ENCODE data around the gene ATF6.
"Not testable (repeated sequence)": the region's sequence is repeated elsewhere in the genome, so short reads cannot be mapped to it uniquely, and the experiment has no call there.

Gene ATF6

GRCh38 chr1:161827786-161828185, 61.7 kb downstream of the ATF6 start:
- DNase-seq (ENCODE audit: extremely low read depth in 1 of 2, low read depth in 1 of 2), result no peak

DNA sequence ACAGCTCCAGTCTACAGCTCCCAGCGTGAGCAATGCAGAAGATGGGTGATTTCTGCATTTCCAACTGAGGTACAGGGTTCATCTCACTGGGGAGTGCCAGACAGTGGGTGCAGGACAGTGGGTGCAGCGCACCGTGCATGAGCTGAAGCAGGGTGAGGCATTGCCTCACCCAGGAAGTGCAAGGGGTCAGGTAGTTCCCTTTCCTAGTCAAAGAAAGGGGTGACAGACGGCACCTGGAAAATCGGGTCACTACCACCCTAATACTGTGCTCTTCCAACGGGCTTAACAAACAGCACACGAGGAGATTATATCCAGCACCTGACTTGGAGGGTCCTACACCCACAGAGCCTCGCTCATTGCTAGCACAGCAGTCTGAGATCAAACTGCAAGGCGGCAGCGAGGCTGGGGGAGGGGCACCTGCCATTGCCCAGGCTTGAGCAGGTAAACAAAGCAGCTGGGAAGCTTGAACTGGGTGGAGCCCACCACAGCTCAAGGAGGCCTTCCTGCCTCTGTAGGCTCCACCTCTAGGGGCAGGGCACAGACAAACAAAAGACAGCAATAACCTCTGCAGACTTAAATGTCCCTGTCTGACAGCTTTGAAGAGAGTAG, 66.3 kb downstream of the ATF6 start:
- not testable (repeated sequence) for DNase-seq (ENCODE audit: extremely low read depth in 1 of 2, low read depth in 1 of 2)

DNA sequence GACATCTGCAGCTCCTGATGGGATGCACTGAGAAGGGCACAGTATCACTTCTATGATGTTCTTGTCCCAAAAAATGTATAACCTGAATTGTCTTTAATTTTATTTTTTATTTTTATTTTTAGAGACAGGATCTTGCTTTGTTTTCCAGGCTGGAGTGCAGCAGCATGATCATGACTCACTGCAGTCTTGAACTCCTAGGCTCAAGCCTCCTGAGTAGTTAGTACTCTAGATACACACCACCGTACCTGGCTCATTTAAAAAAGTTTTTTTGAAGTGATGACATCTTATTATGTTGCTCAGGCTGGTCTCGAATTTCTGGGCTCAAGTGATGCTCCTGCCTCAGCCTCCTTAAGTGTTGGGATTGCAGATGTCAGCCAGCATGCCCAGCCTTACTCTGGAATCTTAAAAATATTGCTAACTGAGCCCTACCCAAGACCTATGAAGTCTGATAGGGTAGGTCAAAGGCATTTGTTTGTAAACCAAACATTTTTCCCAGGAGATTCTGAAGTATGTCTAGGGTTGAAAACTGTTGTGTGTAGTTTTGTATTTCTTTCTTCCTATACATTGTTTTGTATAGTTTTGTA, 68.9 kb downstream of the ATF6 start:
- no peak for DNase-seq (ENCODE audit: extremely low read depth in 1 of 2, low read depth in 1 of 2)

GRCh38 chr1:161836018-161836417, 69.9 kb downstream of the ATF6 start:
- no peak for DNase-seq (ENCODE audit: extremely low read depth in 1 of 2, low read depth in 1 of 2)

- DNase-seq (ENCODE audit: extremely low read depth in 1 of 2, low read depth in 1 of 2), result no peak
Observed at GRCh38 chr1:161838362-161838761, 72.2 kb downstream of the ATF6 start.

DNA sequence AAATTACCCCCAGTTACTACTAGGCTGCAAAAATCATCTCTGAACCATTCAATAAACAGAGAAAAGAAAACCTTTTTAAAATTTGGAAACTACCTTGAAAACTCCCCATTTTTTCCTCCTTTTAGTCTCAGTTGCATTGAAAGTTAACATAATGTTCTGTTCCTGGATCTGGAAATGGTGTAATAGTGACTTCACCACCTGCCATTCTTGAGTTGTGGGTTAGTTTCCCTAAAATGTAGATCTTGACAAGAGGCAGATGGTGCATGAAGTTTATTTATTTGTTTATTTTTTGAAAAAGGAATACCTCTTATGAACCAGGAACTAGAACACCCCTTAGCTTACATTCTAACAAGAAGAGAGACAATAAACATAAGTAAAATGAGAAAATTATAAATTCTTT, 72.8 kb downstream of the ATF6 start:
- DNase-seq (ENCODE audit: extremely low read depth in 1 of 2, low read depth in 1 of 2), result no peak

DNA sequence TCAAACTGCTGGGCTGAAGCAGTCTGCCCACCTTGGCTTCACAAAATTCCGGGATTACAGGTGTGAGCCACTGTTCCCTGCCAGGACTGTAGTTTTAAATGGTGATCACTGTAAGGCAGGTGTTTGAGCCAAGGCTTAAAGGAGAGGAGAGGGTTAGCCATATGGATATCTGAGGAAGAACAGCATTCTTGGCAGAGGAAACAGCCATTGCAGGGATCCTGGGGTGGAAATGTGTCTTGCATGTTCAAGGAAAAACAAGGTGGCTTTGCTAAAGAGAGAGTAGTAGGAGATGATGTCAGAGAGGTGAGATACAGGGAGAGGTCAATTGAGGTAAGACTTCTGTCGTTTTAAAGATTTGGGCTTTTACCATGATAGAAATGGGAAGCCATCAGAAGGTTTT, 73.5 kb downstream of the ATF6 start:
- DNase-seq (ENCODE audit: extremely low read depth in 1 of 2, low read depth in 1 of 2), result no peak

DNA sequence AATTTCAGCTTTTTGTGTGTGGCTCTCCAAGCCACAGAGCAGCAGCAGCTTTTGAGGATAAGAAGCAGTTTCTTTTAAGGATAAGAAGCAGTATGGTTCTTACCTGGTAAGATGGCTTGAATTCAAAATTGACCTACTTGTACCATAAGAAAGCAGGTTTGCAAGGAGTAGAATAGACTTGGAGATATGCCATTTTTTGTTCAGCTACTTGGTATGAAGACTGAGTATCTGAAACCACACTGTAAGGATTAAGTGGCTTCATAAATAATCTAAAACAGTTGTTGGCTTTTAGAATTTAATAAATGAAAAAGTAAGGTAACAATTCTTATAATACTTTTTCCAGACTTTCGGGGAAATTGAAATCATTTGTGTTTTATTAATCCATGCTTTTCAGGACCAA, 74.2 kb downstream of the ATF6 start:
- DNase-seq (ENCODE audit: extremely low read depth in 1 of 2, low read depth in 1 of 2), result no peak

DNA sequence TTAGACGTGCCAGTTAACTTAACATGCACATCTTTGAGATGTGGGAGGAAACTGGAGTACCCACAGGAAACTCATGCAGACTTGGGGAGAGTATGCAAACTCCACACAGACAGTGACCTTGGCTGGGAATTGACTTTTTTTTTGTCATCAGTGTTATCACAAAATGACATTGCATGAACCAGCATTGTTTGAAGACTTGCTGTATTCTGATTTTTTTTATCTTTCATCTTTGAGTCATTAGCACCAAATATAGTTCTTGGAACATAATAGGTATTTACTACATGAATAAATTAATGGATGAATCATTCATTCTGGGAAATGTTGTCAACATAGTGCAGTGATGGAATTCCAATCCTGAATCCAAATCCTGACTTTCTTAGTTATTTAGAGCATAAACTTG, 77.0 kb downstream of the ATF6 start:
- DNase-seq (ENCODE audit: extremely low read depth in 1 of 2, low read depth in 1 of 2), result no peak

GRCh38 chr1:161844696-161845095, 78.6 kb downstream of the ATF6 start:
- no peak for DNase-seq (ENCODE audit: extremely low read depth in 1 of 2, low read depth in 1 of 2)

DNA sequence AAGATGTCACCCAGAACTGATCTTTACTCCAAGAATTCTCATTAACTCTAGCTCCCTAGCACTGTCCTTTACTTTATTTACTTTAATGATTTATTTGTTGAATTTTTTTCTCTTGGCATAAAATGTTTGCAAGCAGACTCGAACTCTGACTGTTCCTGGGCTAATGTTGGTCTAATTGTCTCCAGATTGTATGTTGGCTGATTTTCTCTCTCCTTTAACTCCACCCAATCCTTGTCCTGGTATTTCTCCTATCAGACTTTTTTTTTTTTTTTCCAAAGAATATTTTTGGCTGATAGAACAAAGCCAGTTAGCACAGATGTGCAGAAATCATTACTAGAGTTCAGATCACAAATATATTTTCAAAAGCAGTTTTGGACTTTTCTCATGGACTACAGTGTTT, 82.6 kb downstream of the ATF6 start:
- DNase-seq (ENCODE audit: extremely low read depth in 1 of 2, low read depth in 1 of 2), result no peak

DNA sequence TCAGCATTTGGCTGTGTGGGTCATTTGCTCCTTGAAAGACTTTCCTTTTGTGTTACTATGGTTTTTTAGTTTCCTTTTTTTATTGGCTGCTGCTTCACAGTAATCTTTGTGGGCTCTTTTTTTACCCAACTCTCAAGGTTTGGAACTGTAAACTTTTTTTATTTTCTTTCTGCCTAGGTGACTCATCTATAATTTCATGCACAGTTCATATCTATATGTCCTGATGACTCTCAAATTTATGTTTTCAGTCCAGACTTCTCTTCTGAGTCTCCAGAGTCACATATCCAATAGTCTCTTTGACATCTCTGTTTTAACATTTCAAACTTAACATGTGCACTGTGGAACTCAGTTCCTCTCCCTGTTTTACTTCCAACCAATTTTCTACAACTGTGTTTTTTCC, 83.4 kb downstream of the ATF6 start:
- no peak for DNase-seq (ENCODE audit: extremely low read depth in 1 of 2, low read depth in 1 of 2)

GRCh38 chr1:161855260-161855659, 89.1 kb downstream of the ATF6 start:
- no peak for DNase-seq (ENCODE audit: extremely low read depth in 1 of 2, low read depth in 1 of 2)

GRCh38 chr1:161858271-161858670, 92.2 kb downstream of the ATF6 start:
- no peak for DNase-seq (ENCODE audit: extremely low read depth in 1 of 2, low read depth in 1 of 2)

DNA sequence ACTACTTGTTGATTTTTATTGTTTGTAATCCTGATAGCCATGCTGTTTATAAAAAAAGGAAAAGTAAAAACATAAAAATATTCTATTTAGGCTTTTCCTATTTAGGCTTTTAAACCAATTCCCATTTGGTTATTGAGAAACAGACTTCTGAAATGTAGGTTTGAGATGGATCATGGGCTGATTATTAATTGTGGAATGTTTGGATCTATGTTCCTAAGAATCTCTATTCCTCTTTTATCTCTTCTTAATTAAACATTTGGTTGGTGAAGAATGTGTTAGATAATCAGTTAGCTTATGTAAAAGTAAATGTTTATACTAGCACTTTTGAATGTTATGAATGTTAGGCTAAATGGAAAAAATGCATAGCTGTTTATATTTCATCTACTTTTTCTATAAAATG, 97.4 kb downstream of the ATF6 start:
- no peak for DNase-seq (ENCODE audit: extremely low read depth in 1 of 2, low read depth in 1 of 2)

GRCh38 chr1:161864577-161864976, 98.5 kb downstream of the ATF6 start:
- no peak for DNase-seq (ENCODE audit: extremely low read depth in 1 of 2, low read depth in 1 of 2)

- no peak for DNase-seq (ENCODE audit: extremely low read depth in 1 of 2, low read depth in 1 of 2)
Observed at GRCh38 chr1:161866241-161866640, 100.1 kb downstream of the ATF6 start.

DNA sequence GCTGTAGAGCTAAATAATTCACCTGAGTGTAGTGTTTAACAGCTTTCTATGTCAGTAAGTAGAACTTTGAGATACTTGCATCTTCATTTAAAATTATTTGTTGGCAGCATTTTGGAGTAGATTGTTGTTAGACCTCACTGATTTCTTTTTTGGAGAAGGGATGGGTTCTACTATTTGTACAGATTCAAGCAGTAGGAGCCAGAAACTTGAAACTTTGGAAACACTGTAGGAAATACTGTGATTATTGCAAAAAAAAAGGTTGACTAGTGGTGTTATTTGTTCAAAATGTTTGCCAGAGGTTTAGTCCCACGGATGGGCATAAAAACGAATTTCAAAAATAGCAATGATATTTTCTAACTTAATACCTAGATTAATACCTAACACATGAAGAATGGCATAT, 102.7 kb downstream of the ATF6 start:
- DNase-seq (ENCODE audit: extremely low read depth in 1 of 2, low read depth in 1 of 2), result no peak

- no peak for DNase-seq (ENCODE audit: extremely low read depth in 1 of 2, low read depth in 1 of 2)
Observed at GRCh38 chr1:161869291-161869690, 103.2 kb downstream of the ATF6 start.

GRCh38 chr1:161872506-161872905, 106.4 kb downstream of the ATF6 start:
- no peak for DNase-seq (ENCODE audit: extremely low read depth in 1 of 2, low read depth in 1 of 2)

GRCh38 chr1:161879261-161879660, 113.1 kb downstream of the ATF6 start:
- no peak for DNase-seq (ENCODE audit: extremely low read depth in 1 of 2, low read depth in 1 of 2)

DNA sequence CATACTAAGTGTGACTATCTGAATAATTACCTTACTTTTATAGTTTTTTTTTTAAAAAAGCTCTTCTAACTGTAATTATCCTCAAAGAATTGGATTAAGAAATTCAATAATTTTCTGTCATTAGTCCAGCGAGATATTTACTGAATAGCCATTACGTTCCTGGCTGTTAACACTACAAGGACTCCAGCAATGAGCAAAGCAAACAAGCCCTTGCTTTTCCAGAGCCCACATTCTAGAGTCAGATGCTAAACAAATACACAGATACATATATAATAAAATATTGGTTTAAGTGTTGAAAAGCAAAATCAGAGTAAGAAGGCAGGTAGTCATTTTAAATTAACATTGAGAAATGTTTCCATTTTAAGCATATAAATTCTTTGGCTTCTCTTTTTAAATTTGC, 118.4 kb downstream of the ATF6 start:
- DNase-seq (ENCODE audit: extremely low read depth in 1 of 2, low read depth in 1 of 2), result no peak

GRCh38 chr1:161885003-161885402, 118.9 kb downstream of the ATF6 start:
- no peak for DNase-seq (ENCODE audit: extremely low read depth in 1 of 2, low read depth in 1 of 2)
